Activated CD8-positive, alpha-beta memory T cell treated with anti-CD3 and anti-CD28 coated beads, Interleukin-2, amount 50 U/mL, for 48 hours (primary cell): ENCODE results near the gene DLX5.

Source experiments
- DNase-seq: peaks from one replicate; pipeline ENCODE4 v3.0.0-alpha.2; 2020

Gene DLX5

GRCh38 chr7:97004247-97005182, 20.1 kb downstream of the DLX5 start:
- DNase-seq, result no peak

GRCh38 chr7:97003262-97004246, 21.1 kb downstream of the DLX5 start:
- no peak for DNase-seq

GRCh38 chr7:97002555-97003261, 21.9 kb downstream of the DLX5 start:
- DNase-seq, result no peak

GRCh38 chr7:97001656-97002554, 22.7 kb downstream of the DLX5 start:
- DNase-seq, result no peak

GRCh38 chr7:97001221-97001620, 23.4 kb downstream of the DLX5 start:
- no peak for DNase-seq

- no peak for DNase-seq
Observed at GRCh38 chr7:96998744-96999143, 25.9 kb downstream of the DLX5 start.

GRCh38 chr7:96998333-96998732, 26.3 kb downstream of the DLX5 start:
- DNase-seq, result no peak

- DNase-seq, result no peak
Observed at GRCh38 chr7:96997512-96998032, 27.1 kb downstream of the DLX5 start.

- no peak for DNase-seq
Observed at GRCh38 chr7:96996958-96997511, 27.6 kb downstream of the DLX5 start.

- DNase-seq, result no peak
Observed at GRCh38 chr7:96996111-96996957, 28.3 kb downstream of the DLX5 start.

- no peak for DNase-seq
Observed at GRCh38 chr7:96995406-96996110, 29.1 kb downstream of the DLX5 start.

- no peak for DNase-seq
Observed at GRCh38 chr7:96993980-96994379, 30.7 kb downstream of the DLX5 start.

- no peak for DNase-seq
Observed at GRCh38 chr7:96993094-96993865, 31.4 kb downstream of the DLX5 start.

- DNase-seq, result no peak
Observed at GRCh38 chr7:96992192-96993005, 32.2 kb downstream of the DLX5 start.

- no peak for DNase-seq
Observed at GRCh38 chr7:96991546-96992191, 33.0 kb downstream of the DLX5 start.

GRCh38 chr7:96989859-96990317, 34.7 kb downstream of the DLX5 start:
- no peak for DNase-seq

- no peak for DNase-seq
Observed at GRCh38 chr7:96989241-96989858, 35.3 kb downstream of the DLX5 start.
